ENCODE data around the gene KAZALD1. TPM values are rescaled to one million over a fixed set of nuclear protein-coding genes. Genes with fewer than 3 reads are reported as not detected.

Gene KAZALD1
- total RNA-seq, 1 donor from 2014 or later: 2.9 TPM

- Mint-ChIP-seq H3K4me1 (no peaks in the 10 kb centered on the region), H3K9me3 (no peaks in the 10 kb centered on the region), H3K4me3 (no peak overlapping the region), H3K27me3 (ENCODE audit: low read depth) (peaks cover 85% of the 10 kb centered on the region), H3K36me3 (ENCODE audit: low read depth) (no peaks in the 10 kb centered on the region), H3K27ac (ENCODE audit: unreplicated experiment) (no peak overlapping the region)
- DNase-seq (ENCODE audit: low read depth, low spot score): no peak
- TF ChIP-seq CTCF (conservative IDR thresholded peaks at IDR 0.05): no peak
Measured at GRCh38 chr10:101103430-101103829, 41.6 kb downstream of the KAZALD1 start.

GRCh38 chr10:101106351-101106750, 44.6 kb downstream of the KAZALD1 start:
- no peaks in the 10 kb centered on the region for H3K9me3 Mint-ChIP-seq
- no peak overlapping the region for H3K27ac Mint-ChIP-seq (ENCODE audit: unreplicated experiment)
- H3K4me1 Mint-ChIP-seq: no peaks in the 10 kb centered on the region
- TF ChIP-seq CTCF (conservative IDR thresholded peaks at IDR 0.05): no peak
- no peaks in the 10 kb centered on the region for H3K36me3 Mint-ChIP-seq (ENCODE audit: low read depth)
- H3K4me3 Mint-ChIP-seq: no peak overlapping the region
- H3K27me3 Mint-ChIP-seq (ENCODE audit: low read depth): peaks cover 85% of the 10 kb centered on the region
- no peak for DNase-seq (ENCODE audit: low read depth, low spot score)

- Mint-ChIP-seq H3K36me3 (ENCODE audit: low read depth) (no peaks in the 10 kb centered on the region), H3K9me3 (no peaks in the 10 kb centered on the region), H3K4me1 (peaks cover 5% of the 10 kb centered on the region), H3K4me3 (no peak overlapping the region), H3K27me3 (ENCODE audit: low read depth) (peaks cover 83% of the 10 kb centered on the region), H3K27ac (ENCODE audit: unreplicated experiment) (no peak overlapping the region)
- no peak for DNase-seq (ENCODE audit: low read depth, low spot score)
- TF ChIP-seq CTCF (conservative IDR thresholded peaks at IDR 0.05): no peak
Measured at GRCh38 chr10:101107771-101108170, 46.0 kb downstream of the KAZALD1 start.

- H3K27ac Mint-ChIP-seq (ENCODE audit: unreplicated experiment): no peak overlapping the region
- H3K9me3 Mint-ChIP-seq: no peaks in the 10 kb centered on the region
- TF ChIP-seq CTCF (conservative IDR thresholded peaks at IDR 0.05): no peak
- no peak for DNase-seq (ENCODE audit: low read depth, low spot score)
- peaks cover 12% of the 10 kb centered on the region for H3K4me1 Mint-ChIP-seq
- H3K27me3 Mint-ChIP-seq (ENCODE audit: low read depth): peaks cover 87% of the 10 kb centered on the region
- no peak overlapping the region for H3K4me3 Mint-ChIP-seq
- H3K36me3 Mint-ChIP-seq (ENCODE audit: low read depth): no peaks in the 10 kb centered on the region
Measured at GRCh38 chr10:101110856-101111523, 49.2 kb downstream of the KAZALD1 start.

- no peak for TF ChIP-seq CTCF (conservative IDR thresholded peaks at IDR 0.05)
- no peak for DNase-seq (ENCODE audit: low read depth, low spot score)
- Mint-ChIP-seq H3K9me3 (no peaks in the 10 kb centered on the region), H3K4me1 (peaks cover 12% of the 10 kb centered on the region), H3K27ac (ENCODE audit: unreplicated experiment) (no peak overlapping the region), H3K27me3 (ENCODE audit: low read depth) (peaks cover 89% of the 10 kb centered on the region), H3K4me3 (no peak overlapping the region), H3K36me3 (ENCODE audit: low read depth) (no peaks in the 10 kb centered on the region)
Measured at GRCh38 chr10:101111547-101111946, 49.8 kb downstream of the KAZALD1 start.

Measured in neural crest cell (in vitro differentiated cells).